Natural killer cell (primary cell): ENCODE data around the gene SLC29A2. TPM values are rescaled to one million over a fixed set of nuclear protein-coding genes. Genes with fewer than 3 reads are reported as not detected.

Experiments
- ATAC-seq, 3 donors: fragments of 150-1000 bp in 2 of 3; fragments of 200-7000 bp in 1 of 3; cut with Tn5 transposase; 1 replicate in 1 of 3; 2 replicates in 2 of 3; pipeline ENCODE4 v1.10.0; 2021; ENCODE audit warnings: mild to moderate bottlenecking in 2 of 3, moderate library complexity in 2 of 3
- DNase-seq, 2 donors: peaks; one replicate each; pipeline versions ENCODE4 v3.0.0 to v3.0.0-alpha.2; 2013 to 2021; ENCODE audit warnings: mixed read lengths in 1 of 2
- H3K27ac ChIP-seq: one replicate; pipeline ENCODE4 v1.5.1; 2013; ENCODE audit warnings: mild to moderate bottlenecking, low read length
- H3K27me3 ChIP-seq: one replicate; pipeline ENCODE4 v1.6.1; 2013; ENCODE audit warnings: low read length; ENCODE audit not compliant: control insufficient read depth, insufficient read depth
- H3K36me3 ChIP-seq: one replicate; pipeline ENCODE4 v1.6.1; 2013; ENCODE audit warnings: low read length; ENCODE audit not compliant: control insufficient read depth, insufficient read depth
- H3K4me1 ChIP-seq: one replicate; pipeline ENCODE4 v1.6.1; 2013; ENCODE audit warnings: low read length; ENCODE audit not compliant: control insufficient read depth, insufficient read depth
- H3K4me3 ChIP-seq: one replicate; pipeline ENCODE4 v1.5.1; 2013; ENCODE audit warnings: low read length
- H3K9me3 ChIP-seq: one replicate; pipeline ENCODE4 v1.6.1; 2013; ENCODE audit warnings: low read length; ENCODE audit not compliant: control insufficient read depth, insufficient read depth
- H3K27ac Mint-ChIP-seq, 2 donors: one replicate each; pipeline ENCODE4 v1.8.0; 2022; ENCODE audit warnings: mild to moderate bottlenecking in 2 of 2, mixed read lengths in 2 of 2, moderate library complexity in 1 of 2
- H3K27me3 Mint-ChIP-seq, 2 donors: one replicate each; pipeline ENCODE4 v1.8.0; 2022; ENCODE audit warnings: low read depth in 2 of 2, mixed read lengths in 2 of 2
- H3K36me3 Mint-ChIP-seq: one replicate; pipeline ENCODE4 v1.8.0; 2022; ENCODE audit warnings: mixed read lengths
- H3K4me1 Mint-ChIP-seq, 2 donors: one replicate each; pipeline ENCODE4 v1.8.0; 2022; ENCODE audit warnings: mixed read lengths in 2 of 2
- H3K4me3 Mint-ChIP-seq: one replicate; pipeline ENCODE4 v1.8.0; 2022; ENCODE audit warnings: mild to moderate bottlenecking, moderate library complexity, mixed read lengths
- H3K9me3 Mint-ChIP-seq, 2 donors: one replicate each; pipeline ENCODE4 v1.8.0; 2022; ENCODE audit warnings: mixed read lengths in 2 of 2
- WGBS: methylation state at CpG from one replicate; pipeline ENCODE4 v1.1.7; 2013; ENCODE audit warnings: missing lambda C conversion rate; ENCODE audit not compliant: insufficient coverage; 5-methylcytosine and 5-hydroxymethylcytosine counted together
- intact Hi-C: fragments of 100-400 bp; cut with micrococcal nuclease; formaldehyde crosslinking; loops from one replicate; pipeline ENCODE4 v1.14.2; 2022
- total RNA-seq, 4 donors: library from RNA; stranded (reverse); fragments of 120-200 nt in 1 of 4; gene quantifications; one replicate each; pipeline versions ENCODE4 v1.2.3 to v1.2.4, GENCODE V29; 2013 to 2022
- TF ChIP-seq, protein P1 (sequence below): fragments of 200-600 bp; IDR thresholded peaks from one replicate; pipeline ENCODE4 v1.8.0; 2022; ENCODE audit warnings: antibody characterized with exemption

Gene SLC29A2
- total RNA-seq, 3 donors from 2014 or later (not counting 1 experiment from before 2014, with no cell fraction given): 1.5 to 1.8 (median 1.6) TPM

GRCh38 chr11:66329165-66329673, 42.3 kb downstream of the SLC29A2 start:
- peaks cover 8 to 10% of the 10 kb centered on the region in 2 donors for H3K27me3 Mint-ChIP-seq
- Histone ChIP-seq H3K36me3 (no peaks in the 10 kb centered on the region), H3K4me3 (no peak overlapping the region), H3K9me3 (no peaks in the 10 kb centered on the region), H3K27ac (no peak overlapping the region), H3K27me3 (peaks cover 3% of the 10 kb centered on the region), H3K4me1 (peaks cover 40% of the 10 kb centered on the region)
- no peaks in the 10 kb centered on the region for H3K36me3 Mint-ChIP-seq
- no peaks in the 10 kb centered on the region for H3K9me3 Mint-ChIP-seq
- H3K4me1 Mint-ChIP-seq: peaks cover 19 to 32% of the 10 kb centered on the region in 2 donors
- 83% methylated on average over 3 of the region's 3 CpGs for WGBS
- no peak overlapping the region for H3K27ac Mint-ChIP-seq
- ATAC-seq (no peak), DNase-seq (no peak)
- H3K4me3 Mint-ChIP-seq: no peak overlapping the region
- TF ChIP-seq, protein P1, sequence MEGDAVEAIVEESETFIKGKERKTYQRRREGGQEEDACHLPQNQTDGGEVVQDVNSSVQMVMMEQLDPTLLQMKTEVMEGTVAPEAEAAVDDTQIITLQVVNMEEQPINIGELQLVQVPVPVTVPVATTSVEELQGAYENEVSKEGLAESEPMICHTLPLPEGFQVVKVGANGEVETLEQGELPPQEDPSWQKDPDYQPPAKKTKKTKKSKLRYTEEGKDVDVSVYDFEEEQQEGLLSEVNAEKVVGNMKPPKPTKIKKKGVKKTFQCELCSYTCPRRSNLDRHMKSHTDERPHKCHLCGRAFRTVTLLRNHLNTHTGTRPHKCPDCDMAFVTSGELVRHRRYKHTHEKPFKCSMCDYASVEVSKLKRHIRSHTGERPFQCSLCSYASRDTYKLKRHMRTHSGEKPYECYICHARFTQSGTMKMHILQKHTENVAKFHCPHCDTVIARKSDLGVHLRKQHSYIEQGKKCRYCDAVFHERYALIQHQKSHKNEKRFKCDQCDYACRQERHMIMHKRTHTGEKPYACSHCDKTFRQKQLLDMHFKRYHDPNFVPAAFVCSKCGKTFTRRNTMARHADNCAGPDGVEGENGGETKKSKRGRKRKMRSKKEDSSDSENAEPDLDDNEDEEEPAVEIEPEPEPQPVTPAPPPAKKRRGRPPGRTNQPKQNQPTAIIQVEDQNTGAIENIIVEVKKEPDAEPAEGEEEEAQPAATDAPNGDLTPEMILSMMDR: no peak
- intact Hi-C loops: no loop called here

GRCh38 chr11:66328302-66329144, 43.0 kb downstream of the SLC29A2 start:
- Histone ChIP-seq H3K27ac (peak overlapping the region; percentile 14), H3K27me3 (peaks cover 3% of the 10 kb centered on the region), H3K36me3 (no peaks in the 10 kb centered on the region), H3K4me3 (no peak overlapping the region), H3K9me3 (no peaks in the 10 kb centered on the region), H3K4me1 (peaks cover 40% of the 10 kb centered on the region)
- WGBS: 10% methylated on average over 18 of the region's 19 CpGs
- H3K36me3 Mint-ChIP-seq: no peaks in the 10 kb centered on the region
- TF ChIP-seq, protein P1: peak; percentile 96
- peaks cover 19 to 36% of the 10 kb centered on the region in 2 donors for H3K4me1 Mint-ChIP-seq
- DNase-seq (peak; percentile 79 to 93), ATAC-seq (peak; percentile 69 to 82 (median 75))
- H3K4me3 Mint-ChIP-seq: peak overlapping the region; percentile 74
- H3K27ac Mint-ChIP-seq: peak overlapping the region; percentile 19 to 74
- H3K9me3 Mint-ChIP-seq: no peaks in the 10 kb centered on the region
- intact Hi-C loops: loop anchor here (1.0 kb wide), 3 partner anchors 8 to 106 kb away; partner anchors contain the start of gene RIN1
- peaks cover 8 to 9% of the 10 kb centered on the region in 2 donors for H3K27me3 Mint-ChIP-seq

GRCh38 chr11:66328031-66328301, 43.6 kb downstream of the SLC29A2 start:
- Histone ChIP-seq H3K4me3 (no peak overlapping the region), H3K27ac (no peak overlapping the region), H3K36me3 (no peaks in the 10 kb centered on the region), H3K27me3 (peaks cover 3% of the 10 kb centered on the region), H3K9me3 (no peaks in the 10 kb centered on the region), H3K4me1 (peaks cover 40% of the 10 kb centered on the region)
- peaks cover 19 to 40% of the 10 kb centered on the region in 2 donors for H3K4me1 Mint-ChIP-seq
- ATAC-seq (peak; percentile 85 to 93 (median 91)), DNase-seq (peak; percentile 71 to 81)
- TF ChIP-seq, protein P1: no peak
- intact Hi-C loops: loop anchor here (1.0 kb wide), 3 partner anchors 8 to 106 kb away; partner anchors contain the start of gene RIN1
- 28% methylated on average over 3 of the region's 3 CpGs for WGBS
- no peaks in the 10 kb centered on the region for H3K9me3 Mint-ChIP-seq
- H3K27ac Mint-ChIP-seq: peak overlapping the region; percentile 19 to 74
- H3K27me3 Mint-ChIP-seq: peaks cover 7 to 8% of the 10 kb centered on the region in 2 donors
- H3K36me3 Mint-ChIP-seq: no peaks in the 10 kb centered on the region
- peak overlapping the region; percentile 1 for H3K4me3 Mint-ChIP-seq
